ENCODE measurements around the gene LRRTM2.
A peak's percentile ranks its signal among the peaks of the same experiment; 100 is the strongest.
"Not testable (repeated sequence)": the region's sequence is repeated elsewhere in the genome, so short reads cannot be mapped to it uniquely, and the experiment has no call there.

Gene LRRTM2

DNA sequence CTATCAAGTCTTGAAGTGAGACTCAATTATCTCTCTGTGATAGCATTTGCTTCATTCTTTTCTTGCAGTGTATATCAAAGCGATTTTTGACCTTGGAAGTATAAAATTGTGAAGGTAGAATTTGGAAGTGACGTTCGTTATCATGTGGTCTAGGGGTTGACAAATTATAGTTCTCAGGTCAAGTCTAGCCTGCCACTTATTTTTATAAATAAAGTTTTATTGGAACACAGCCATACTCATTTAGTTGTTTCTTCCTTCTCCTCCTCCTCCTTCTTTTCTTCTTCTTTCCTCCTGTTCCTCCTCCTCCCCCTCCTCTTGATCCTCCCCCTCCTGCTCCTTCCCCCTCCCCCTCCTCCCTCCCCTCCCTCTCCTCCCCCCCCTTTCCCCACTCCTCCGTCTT, 38.0 kb downstream of the LRRTM2 start:
- in situ Hi-C loops (cut with HindIII; ENCODE audit: low sequenced_read_pairs): no loop called here
- no peak for TF ChIP-seq CTCF (IDR thresholded peaks at IDR 0.05; ENCODE audit: low read depth, low read length)
- no peak overlapping the region for H3K4me3 ChIP-seq (ENCODE audit: low read depth, low read length)
- no peak for DNase-seq (ENCODE audit: low read depth, low spot score)

DNA sequence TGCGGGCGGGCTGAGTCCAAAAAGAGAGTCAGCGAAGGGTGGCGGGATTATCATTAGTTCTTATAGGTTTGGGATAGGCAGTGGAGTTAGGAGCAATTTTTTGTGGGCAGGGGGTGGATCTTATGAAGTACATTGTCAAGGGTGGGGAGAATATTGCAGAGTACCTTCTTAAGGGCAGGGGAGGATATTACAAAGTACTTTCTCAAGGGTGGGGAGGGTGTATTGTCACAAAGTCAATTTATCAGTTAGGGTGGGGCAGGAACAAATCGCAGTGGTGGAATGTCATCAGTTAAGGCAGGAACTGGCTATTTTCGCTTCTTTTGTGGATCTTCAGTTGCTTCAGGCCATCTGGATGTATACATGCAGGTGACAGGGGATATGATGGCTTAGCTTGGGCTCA, 40.3 kb downstream of the LRRTM2 start:
- in situ Hi-C loops (cut with HindIII; ENCODE audit: low sequenced_read_pairs); H3K4me3 ChIP-seq (ENCODE audit: low read depth, low read length); DNase-seq (ENCODE audit: low read depth, low spot score): not testable (repeated sequence)

DNA sequence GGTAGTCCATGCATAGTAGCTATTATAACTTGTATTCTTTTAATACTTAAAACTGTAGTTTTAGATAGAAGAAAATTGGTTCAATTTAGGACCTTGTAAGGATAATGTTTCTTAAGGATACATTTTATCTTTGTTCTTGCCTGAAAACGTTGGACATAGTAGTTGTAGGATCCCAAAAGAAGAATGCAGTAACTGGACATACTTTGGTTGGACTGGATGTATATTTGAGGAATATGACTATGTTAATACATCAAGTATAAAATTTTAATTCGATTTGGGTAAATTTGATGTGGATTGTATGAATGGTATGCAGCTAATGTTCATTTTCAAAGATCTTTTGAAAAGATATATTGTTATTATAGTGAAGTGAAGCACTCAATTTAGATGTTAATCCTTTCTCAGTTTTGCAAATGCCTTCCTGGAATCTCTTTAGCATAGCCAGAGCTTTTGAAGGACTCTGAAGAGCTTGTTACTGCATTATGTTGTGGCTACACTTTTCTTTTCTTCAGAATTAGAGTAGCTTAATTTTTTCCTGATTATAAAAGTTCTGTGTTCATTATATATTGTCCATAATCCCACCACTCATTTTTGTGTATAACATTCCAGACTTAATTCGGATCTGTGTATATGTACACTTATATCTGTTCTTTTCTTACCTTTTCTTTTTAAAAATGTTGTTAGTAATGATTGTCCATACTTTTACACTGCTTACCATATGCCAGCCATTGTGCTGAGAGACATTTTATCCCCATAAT, 41.2 kb downstream of the LRRTM2 start:
- in situ Hi-C loops (cut with HindIII; ENCODE audit: low sequenced_read_pairs): no loop called here
- DNase-seq (ENCODE audit: low read depth, low spot score): no peak
- H3K4me3 ChIP-seq (ENCODE audit: low read depth, low read length): no peak overlapping the region
- TF ChIP-seq CTCF (IDR thresholded peaks at IDR 0.05; ENCODE audit: low read depth, low read length): no peak

DNA sequence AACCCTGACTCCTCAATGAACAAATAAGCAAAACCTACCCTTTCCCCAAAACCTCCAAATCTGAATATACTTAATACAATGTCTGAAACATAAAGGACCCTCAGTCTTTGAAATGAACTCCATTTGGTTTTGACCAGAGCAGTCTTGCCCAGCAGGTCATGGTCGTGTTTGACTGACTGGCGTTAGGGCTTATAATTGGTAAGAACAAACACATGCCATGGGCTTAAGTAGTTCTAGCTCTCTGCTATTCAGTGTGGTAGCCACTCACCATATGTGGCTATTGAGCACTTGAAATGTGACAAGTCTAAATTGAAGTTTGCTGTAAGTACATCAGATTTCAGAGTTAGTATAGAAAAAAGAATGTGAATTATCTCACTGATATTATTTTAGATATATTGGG, 42.1 kb downstream of the LRRTM2 start:
- no peak overlapping the region for H3K4me3 ChIP-seq (ENCODE audit: low read depth, low read length)
- TF ChIP-seq CTCF (IDR thresholded peaks at IDR 0.05; ENCODE audit: low read depth, low read length): no peak
- in situ Hi-C loops (cut with HindIII; ENCODE audit: low sequenced_read_pairs): no loop called here
- DNase-seq (ENCODE audit: low read depth, low spot score): no peak

DNA sequence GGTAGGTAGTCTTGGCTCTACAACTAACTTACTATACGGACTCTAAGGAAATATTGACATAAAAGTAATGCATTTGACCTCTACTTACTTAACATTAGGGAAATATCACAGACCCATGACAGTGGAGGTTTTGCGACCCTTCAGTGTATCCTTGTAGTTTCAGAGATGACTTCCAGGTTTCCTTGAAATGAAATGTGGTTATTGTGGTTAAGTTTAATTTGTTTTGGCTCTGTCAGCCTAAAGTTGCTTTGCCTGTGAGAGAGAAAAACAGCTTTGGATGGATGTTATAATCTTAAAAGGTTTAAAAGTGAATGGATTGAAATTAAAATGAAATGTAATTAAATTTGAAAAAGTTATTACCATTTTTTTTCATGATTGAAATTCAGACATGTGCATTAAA, 42.9 kb downstream of the LRRTM2 start:
- in situ Hi-C loops (cut with HindIII; ENCODE audit: low sequenced_read_pairs): no loop called here
- H3K4me3 ChIP-seq (ENCODE audit: low read depth, low read length): no peak overlapping the region
- DNase-seq (ENCODE audit: low read depth, low spot score): peak; percentile 52

DNA sequence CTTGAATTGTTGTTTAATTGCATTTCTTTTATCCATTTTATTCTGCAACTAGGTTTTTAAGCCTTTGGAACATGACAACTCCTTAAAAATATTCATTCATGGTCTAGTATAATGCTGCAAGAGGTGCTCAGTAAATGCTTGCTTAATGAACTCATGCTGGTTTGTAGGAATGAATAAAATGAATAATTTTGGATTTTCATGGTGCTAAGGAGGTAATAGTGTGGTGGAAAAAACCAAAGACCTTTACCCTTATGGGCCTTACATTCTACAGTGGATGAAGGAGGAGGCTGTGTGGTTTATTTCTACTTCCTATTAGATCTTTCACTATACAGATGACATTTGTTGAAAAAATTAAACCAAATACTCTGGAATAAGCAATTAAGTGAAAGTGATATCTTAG, 43.4 kb downstream of the LRRTM2 start:
- no peak overlapping the region for H3K4me3 ChIP-seq (ENCODE audit: low read depth, low read length)
- peak; percentile 56 for DNase-seq (ENCODE audit: low read depth, low spot score)
- TF ChIP-seq CTCF (IDR thresholded peaks at IDR 0.05; ENCODE audit: low read depth, low read length): no peak
- in situ Hi-C loops (cut with HindIII; ENCODE audit: low sequenced_read_pairs): no loop called here

More for the DNA sequence above, 42.9 kb downstream of the LRRTM2 start:
- no peak for TF ChIP-seq CTCF (IDR thresholded peaks at IDR 0.05; ENCODE audit: low read depth, low read length)

DNA sequence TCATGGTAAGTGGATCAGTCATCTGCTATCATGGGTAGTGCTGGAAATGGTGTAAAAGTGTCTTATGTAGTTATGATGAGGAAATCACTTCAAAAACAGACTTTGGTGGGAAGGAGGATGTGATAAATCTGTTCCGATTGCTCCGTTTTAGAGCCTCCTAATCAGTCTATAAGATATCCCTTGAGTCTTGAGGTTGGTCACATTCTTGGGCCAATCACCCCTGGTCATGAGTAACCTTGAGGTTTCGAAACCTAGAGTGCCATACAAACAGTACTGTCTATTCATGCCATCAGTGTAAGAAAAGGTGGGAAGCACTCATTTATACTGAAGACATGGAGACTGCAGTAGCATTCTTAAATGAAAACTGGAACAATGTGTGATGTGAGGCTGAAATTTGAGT, 45.8 kb downstream of the LRRTM2 start:
- no peak for DNase-seq (ENCODE audit: low read depth, low spot score)
- in situ Hi-C loops (cut with HindIII; ENCODE audit: low sequenced_read_pairs): no loop called here
- H3K4me3 ChIP-seq (ENCODE audit: low read depth, low read length): no peak overlapping the region
- TF ChIP-seq CTCF (IDR thresholded peaks at IDR 0.05; ENCODE audit: low read depth, low read length): no peak
